Activated T-helper 17 cell treated with anti-CD3 and anti-CD28 coated beads, Interleukin-2, amount 50 U/mL, for 72 hours (primary cell): Measurements from ENCODE around the gene OTUB2. TPM values are rescaled to one million over a fixed set of nuclear protein-coding genes. Genes with fewer than 3 reads are reported as not detected.

ENCODE experiments used
- ATAC-seq: fragments of 150-1000 bp; cut with Tn5 transposase; replicated peaks from 2 replicates; pipeline ENCODE4 v1.10.0; 2021; ENCODE audit warnings: mild to moderate bottlenecking, moderate library complexity
- H3K27ac Mint-ChIP-seq: one replicate; pipeline ENCODE4 v1.8.0; 2022; ENCODE audit warnings: mixed read lengths
- H3K27me3 Mint-ChIP-seq: one replicate; pipeline ENCODE4 v1.8.0; 2022; ENCODE audit warnings: mixed read lengths
- H3K36me3 Mint-ChIP-seq: one replicate; pipeline ENCODE4 v1.8.0; 2022; ENCODE audit warnings: low read depth, mild to moderate bottlenecking, mixed read lengths
- H3K4me1 Mint-ChIP-seq: one replicate; pipeline ENCODE4 v1.8.0; 2022; ENCODE audit warnings: mixed read lengths
- H3K4me3 Mint-ChIP-seq: one replicate; pipeline ENCODE4 v1.8.0; 2022; ENCODE audit warnings: mild to moderate bottlenecking, mixed read lengths
- H3K9me3 Mint-ChIP-seq: one replicate; pipeline ENCODE4 v1.8.0; 2022; ENCODE audit warnings: mixed read lengths
- total RNA-seq, 2 donors: library from RNA; stranded (reverse); gene quantifications; one replicate each; pipeline ENCODE4 v1.2.3, GENCODE V29; 2022

OTUB2 gene
- total RNA-seq, 2 donors from 2014 or later, result 6.3 to 11.0 TPM

GRCh38 chr14:94045563-94046345 is 19.6 kb downstream of the OTUB2 start:
- Mint-ChIP-seq H3K36me3 (peaks cover 62% of the 10 kb centered on the region), H3K4me1 (no peaks in the 10 kb centered on the region), H3K27me3 (no peaks in the 10 kb centered on the region), H3K27ac (no peak overlapping the region), H3K9me3 (no peaks in the 10 kb centered on the region), H3K4me3 (no peak overlapping the region)
- no peak for ATAC-seq

- H3K27ac Mint-ChIP-seq, result no peak overlapping the region
- H3K4me1 Mint-ChIP-seq, result no peaks in the 10 kb centered on the region
- ATAC-seq, result no peak
- H3K4me3 Mint-ChIP-seq, result no peak overlapping the region
- no peaks in the 10 kb centered on the region for H3K9me3 Mint-ChIP-seq
- no peaks in the 10 kb centered on the region for H3K27me3 Mint-ChIP-seq
- peaks cover 69% of the 10 kb centered on the region for H3K36me3 Mint-ChIP-seq
Measured at GRCh38 chr14:94046696-94047250, 20.6 kb downstream of the OTUB2 start.

- Mint-ChIP-seq H3K27me3 (no peaks in the 10 kb centered on the region), H3K4me1 (peaks cover 7% of the 10 kb centered on the region), H3K4me3 (no peak overlapping the region), H3K27ac (no peak overlapping the region), H3K36me3 (peaks cover 75% of the 10 kb centered on the region), H3K9me3 (no peaks in the 10 kb centered on the region)
- no peak for ATAC-seq
Measured at GRCh38 chr14:94047581-94047980, 21.4 kb downstream of the OTUB2 start.

- no peaks in the 10 kb centered on the region for H3K9me3 Mint-ChIP-seq
- H3K36me3 Mint-ChIP-seq, result peaks cover 85% of the 10 kb centered on the region
- H3K4me1 Mint-ChIP-seq, result peaks cover 10% of the 10 kb centered on the region
- H3K4me3 Mint-ChIP-seq, result no peak overlapping the region
- ATAC-seq, result no peak
- H3K27ac Mint-ChIP-seq, result no peak overlapping the region
- H3K27me3 Mint-ChIP-seq, result no peaks in the 10 kb centered on the region
Measured at GRCh38 chr14:94048691-94049624, 22.8 kb downstream of the OTUB2 start.

GRCh38 chr14:94049625-94050023 is 23.5 kb downstream of the OTUB2 start:
- Mint-ChIP-seq H3K27me3 (no peaks in the 10 kb centered on the region), H3K27ac (no peak overlapping the region), H3K4me3 (no peak overlapping the region), H3K4me1 (peaks cover 10% of the 10 kb centered on the region), H3K9me3 (no peaks in the 10 kb centered on the region), H3K36me3 (peaks cover 92% of the 10 kb centered on the region)
- no peak for ATAC-seq

- peak overlapping the region; percentile 66 for H3K27ac Mint-ChIP-seq
- H3K36me3 Mint-ChIP-seq, result peaks cover 92% of the 10 kb centered on the region
- H3K27me3 Mint-ChIP-seq, result no peaks in the 10 kb centered on the region
- no peak overlapping the region for H3K4me3 Mint-ChIP-seq
- H3K9me3 Mint-ChIP-seq, result no peaks in the 10 kb centered on the region
- H3K4me1 Mint-ChIP-seq, result peaks cover 10% of the 10 kb centered on the region
- ATAC-seq, result no peak
Measured at GRCh38 chr14:94050231-94050880, 24.2 kb downstream of the OTUB2 start.

- H3K4me3 Mint-ChIP-seq, result no peak overlapping the region
- peaks cover 92% of the 10 kb centered on the region for H3K36me3 Mint-ChIP-seq
- ATAC-seq, result no peak
- H3K4me1 Mint-ChIP-seq, result peaks cover 10% of the 10 kb centered on the region
- H3K27me3 Mint-ChIP-seq, result no peaks in the 10 kb centered on the region
- no peaks in the 10 kb centered on the region for H3K9me3 Mint-ChIP-seq
- H3K27ac Mint-ChIP-seq, result peak overlapping the region; percentile 66
Measured at GRCh38 chr14:94051115-94051514, 25.0 kb downstream of the OTUB2 start.

- H3K27me3 Mint-ChIP-seq, result no peaks in the 10 kb centered on the region
- no peak overlapping the region for H3K4me3 Mint-ChIP-seq
- H3K9me3 Mint-ChIP-seq, result no peaks in the 10 kb centered on the region
- H3K27ac Mint-ChIP-seq, result peak overlapping the region; percentile 66
- ATAC-seq, result no peak
- H3K4me1 Mint-ChIP-seq, result peaks cover 15% of the 10 kb centered on the region
- H3K36me3 Mint-ChIP-seq, result peaks cover 95% of the 10 kb centered on the region
Measured at GRCh38 chr14:94051779-94052178, 25.6 kb downstream of the OTUB2 start.

GRCh38 chr14:94052199-94052598 is 26.1 kb downstream of the OTUB2 start:
- Mint-ChIP-seq H3K27ac (peak overlapping the region; percentile 66), H3K27me3 (no peaks in the 10 kb centered on the region), H3K9me3 (no peaks in the 10 kb centered on the region), H3K4me1 (peaks cover 19% of the 10 kb centered on the region), H3K4me3 (no peak overlapping the region), H3K36me3 (peaks cover 95% of the 10 kb centered on the region)
- ATAC-seq, result peak; percentile 37

GRCh38 chr14:94052662-94053061 is 26.5 kb downstream of the OTUB2 start:
- Mint-ChIP-seq H3K27me3 (no peaks in the 10 kb centered on the region), H3K4me1 (peaks cover 23% of the 10 kb centered on the region), H3K36me3 (peaks cover 95% of the 10 kb centered on the region), H3K9me3 (no peaks in the 10 kb centered on the region), H3K4me3 (no peak overlapping the region), H3K27ac (peak overlapping the region; percentile 66)
- no peak for ATAC-seq

GRCh38 chr14:94054401-94054800 is 28.3 kb downstream of the OTUB2 start:
- Mint-ChIP-seq H3K27ac (peak overlapping the region; percentile 92), H3K9me3 (no peaks in the 10 kb centered on the region), H3K36me3 (peaks cover 96% of the 10 kb centered on the region), H3K4me3 (no peak overlapping the region), H3K4me1 (peaks cover 30% of the 10 kb centered on the region), H3K27me3 (no peaks in the 10 kb centered on the region)
- ATAC-seq, result no peak

GRCh38 chr14:94054936-94055335 is 28.8 kb downstream of the OTUB2 start:
- peaks cover 30% of the 10 kb centered on the region for H3K4me1 Mint-ChIP-seq
- peak overlapping the region; percentile 92 for H3K27ac Mint-ChIP-seq
- H3K4me3 Mint-ChIP-seq, result no peak overlapping the region

GRCh38 chr14:94056579-94057308 is 30.6 kb downstream of the OTUB2 start:
- Mint-ChIP-seq H3K9me3 (no peaks in the 10 kb centered on the region), H3K4me3 (peak overlapping the region; percentile 57), H3K27me3 (no peaks in the 10 kb centered on the region), H3K36me3 (peaks cover 96% of the 10 kb centered on the region), H3K4me1 (peaks cover 37% of the 10 kb centered on the region), H3K27ac (peak overlapping the region; percentile 92)
- ATAC-seq, result peak; percentile 82

More at GRCh38 chr14:94054936-94055335, 28.8 kb downstream of the OTUB2 start:
- Mint-ChIP-seq H3K27me3 (no peaks in the 10 kb centered on the region), H3K9me3 (no peaks in the 10 kb centered on the region), H3K36me3 (peaks cover 96% of the 10 kb centered on the region)
- no peak for ATAC-seq
